GM21381 (cell line): ENCODE data around the gene OXCT1.
"Not testable (repeated sequence)": the region's sequence is repeated elsewhere in the genome, so short reads cannot be mapped to it uniquely, and the experiment has no call there.

Source experiments
- ATAC-seq: cut with Tn5 transposase; IDR thresholded peaks from one replicate; pipeline ENCODE4 v1.9.1; 2021; ENCODE audit warnings: mild to moderate bottlenecking, moderate library complexity; ENCODE audit not compliant: unreplicated experiment

Gene OXCT1

DNA sequence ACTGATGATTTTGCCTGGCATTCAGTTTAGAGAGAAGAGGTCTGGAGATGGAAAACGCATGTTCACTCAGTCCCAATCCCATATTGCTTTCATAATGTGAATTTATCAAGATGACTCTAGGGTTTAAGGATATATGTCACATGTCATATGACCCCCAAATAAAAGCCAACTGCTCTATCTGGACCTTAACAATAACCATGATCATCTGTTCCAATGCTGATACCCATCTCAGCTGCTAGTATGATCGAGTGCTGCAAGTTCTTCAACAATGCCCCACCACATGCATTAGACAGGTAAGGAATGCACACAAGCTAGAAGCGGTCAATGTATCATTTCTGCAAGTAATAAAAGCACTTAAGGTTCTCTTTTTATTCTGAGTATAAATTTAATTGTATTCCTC is 91.8 kb downstream of the OXCT1 start:
- no peak for ATAC-seq

DNA sequence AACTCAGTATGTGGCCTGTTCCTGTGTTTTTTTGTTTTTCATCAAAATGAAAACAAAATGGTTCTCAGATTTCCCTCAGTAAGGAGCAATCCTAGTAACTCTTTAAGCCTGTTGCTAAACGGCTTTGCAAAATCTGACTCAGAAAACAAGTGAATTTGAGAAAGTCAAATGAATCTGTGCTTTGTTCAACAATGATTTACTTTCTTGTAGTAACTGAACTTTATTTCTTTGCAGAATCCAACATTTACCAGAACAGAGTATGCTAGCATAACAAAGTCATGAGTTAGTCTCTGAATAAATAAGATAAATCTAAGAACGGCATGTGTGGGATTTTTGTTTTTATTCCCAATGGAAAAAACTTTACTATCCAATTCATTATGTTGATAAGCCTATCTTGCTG is 93.8 kb downstream of the OXCT1 start:
- no peak for ATAC-seq

DNA sequence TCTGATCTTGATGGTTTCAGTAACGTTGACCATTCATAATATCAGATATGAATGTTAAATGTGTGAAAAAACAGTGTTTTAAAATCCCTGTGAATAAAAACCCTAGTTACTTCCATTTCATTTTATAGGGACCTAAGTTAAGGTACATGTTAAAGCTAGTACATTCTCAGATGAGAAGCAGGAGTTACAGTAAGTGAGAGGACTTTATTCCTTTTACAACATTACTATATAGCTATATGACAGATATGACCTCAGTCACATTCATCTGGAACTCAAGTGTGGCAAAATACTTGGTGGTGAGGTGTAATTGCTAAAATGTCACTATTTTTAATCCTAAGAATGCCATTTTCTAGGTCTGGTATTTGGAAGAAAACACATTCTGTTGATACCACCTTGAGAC is 96.4 kb downstream of the OXCT1 start:
- no peak for ATAC-seq

DNA sequence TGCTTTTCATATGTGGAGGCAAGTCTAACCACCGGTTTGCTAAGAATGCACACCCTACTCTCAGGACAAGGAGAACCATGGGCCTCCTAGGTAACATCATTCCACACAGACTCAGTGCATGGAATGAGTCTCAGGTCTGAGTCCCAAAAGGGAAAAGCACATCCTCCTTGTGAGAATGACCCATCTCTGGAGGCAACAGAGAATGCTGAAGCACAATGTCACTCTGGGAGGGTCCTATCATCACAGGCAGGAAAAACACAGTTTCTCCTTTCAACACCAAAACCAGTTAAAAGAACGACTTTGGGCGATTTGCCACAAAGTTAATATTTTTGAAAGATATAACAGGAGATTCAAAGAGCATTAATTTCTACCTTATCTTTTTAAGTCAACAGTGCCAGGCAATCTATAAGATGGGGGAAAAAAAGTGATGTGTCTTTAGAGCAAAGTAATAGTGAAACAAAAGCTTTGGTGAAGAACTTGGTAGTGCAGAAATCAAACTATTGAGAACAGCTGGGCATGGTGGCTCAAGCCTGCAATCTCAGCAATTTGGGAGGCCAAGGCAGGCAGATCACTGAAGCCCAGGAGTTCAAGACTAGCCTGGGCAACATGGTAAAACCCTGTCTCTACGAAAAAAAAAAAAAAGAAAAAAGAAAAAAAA is 97.3 kb downstream of the OXCT1 start:
- no peak for ATAC-seq

DNA sequence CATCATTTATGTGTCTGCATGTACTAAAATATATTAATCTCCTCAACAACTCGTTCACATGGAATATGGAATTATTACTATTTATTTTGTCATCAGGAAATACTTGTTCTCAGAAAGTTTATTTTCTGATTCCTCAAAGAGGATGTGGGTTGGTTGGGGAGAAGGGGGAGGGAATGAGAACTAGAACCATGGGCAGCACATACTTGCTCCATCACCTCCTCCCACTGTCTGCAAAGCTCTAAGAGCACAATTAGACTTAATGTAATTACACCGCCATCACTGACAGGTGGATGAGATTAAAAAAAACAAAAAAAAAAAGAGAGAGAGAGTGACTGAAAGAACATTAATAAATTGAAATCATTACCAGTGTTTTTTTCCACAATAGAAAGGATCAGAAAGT is 98.2 kb downstream of the OXCT1 start:
- ATAC-seq, result no peak

DNA sequence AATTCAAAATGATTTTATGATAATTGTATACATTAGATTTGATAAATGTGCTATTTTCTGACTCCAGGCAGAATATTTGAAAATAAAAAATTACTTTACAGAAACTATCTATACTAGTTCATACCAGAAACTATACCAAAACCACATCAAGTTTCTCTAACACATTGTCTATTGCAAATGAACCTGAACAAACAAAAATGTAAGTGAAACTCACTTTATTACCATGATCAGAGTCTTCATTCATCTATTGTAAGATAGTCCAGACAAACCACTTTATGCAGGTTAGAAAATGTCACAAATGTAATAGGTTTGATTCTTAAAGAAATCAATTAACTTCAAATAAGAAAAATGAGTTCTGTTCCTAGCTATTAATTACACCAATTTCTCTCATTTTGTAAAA is 99.4 kb downstream of the OXCT1 start:
- ATAC-seq, result peak; percentile 90

DNA sequence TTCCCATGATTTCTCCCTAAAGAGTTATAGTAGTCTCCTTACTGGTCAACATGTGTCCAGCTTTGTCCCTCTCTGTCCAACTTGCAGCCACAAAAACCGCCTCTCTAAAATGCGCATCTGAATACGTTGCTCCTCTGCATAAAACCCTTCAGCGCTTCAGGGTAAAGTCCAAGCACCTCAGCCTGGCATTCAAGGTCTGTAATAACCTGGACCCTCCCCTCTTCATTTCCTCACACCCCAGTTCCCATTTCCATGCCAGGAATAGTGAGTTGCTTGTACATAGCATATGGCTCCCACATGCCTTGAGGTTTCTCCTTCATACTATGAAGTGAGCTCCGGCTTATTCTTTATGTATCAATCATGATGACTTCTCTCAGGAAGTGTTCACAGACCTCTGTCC is 101.5 kb downstream of the OXCT1 start:
- ATAC-seq, result no peak

DNA sequence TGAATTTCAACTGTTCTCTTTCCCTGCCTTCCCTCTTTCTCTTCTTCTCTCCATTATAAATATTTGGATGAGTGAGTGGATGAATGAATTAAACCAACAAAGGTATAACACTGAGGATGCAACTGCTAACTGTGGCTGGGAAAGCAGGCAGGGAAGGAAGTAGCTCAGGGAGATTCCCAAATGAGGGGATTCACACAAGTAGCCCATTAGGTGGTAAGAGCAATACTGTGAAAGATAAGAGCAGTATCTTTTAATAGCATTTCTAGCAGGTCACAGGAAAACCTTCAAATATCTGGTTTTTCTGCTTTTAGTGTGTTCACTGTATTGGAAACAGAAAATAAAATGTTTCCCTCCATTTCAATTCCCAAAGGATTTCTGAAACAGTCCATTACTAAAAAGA is 105.6 kb downstream of the OXCT1 start:
- no peak for ATAC-seq

DNA sequence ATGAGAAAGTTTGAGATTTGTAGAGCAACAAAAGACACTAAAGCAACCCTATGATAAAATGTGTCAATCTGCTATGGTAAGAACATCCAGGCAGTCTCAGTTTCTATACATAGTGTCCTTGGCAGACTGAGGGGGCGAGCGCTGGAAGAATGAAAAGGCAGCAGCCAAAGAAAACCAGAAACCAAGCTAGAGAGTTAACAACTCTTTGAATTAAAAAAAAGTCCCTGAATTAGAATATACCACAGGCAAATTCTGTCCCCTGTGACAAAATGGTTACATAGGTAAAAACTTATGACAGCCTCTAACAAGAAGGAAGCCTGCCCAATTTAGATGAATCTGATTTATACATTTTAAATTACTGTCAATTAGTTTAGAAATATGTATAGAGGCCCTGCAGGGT is 106.7 kb downstream of the OXCT1 start:
- ATAC-seq, result no peak

DNA sequence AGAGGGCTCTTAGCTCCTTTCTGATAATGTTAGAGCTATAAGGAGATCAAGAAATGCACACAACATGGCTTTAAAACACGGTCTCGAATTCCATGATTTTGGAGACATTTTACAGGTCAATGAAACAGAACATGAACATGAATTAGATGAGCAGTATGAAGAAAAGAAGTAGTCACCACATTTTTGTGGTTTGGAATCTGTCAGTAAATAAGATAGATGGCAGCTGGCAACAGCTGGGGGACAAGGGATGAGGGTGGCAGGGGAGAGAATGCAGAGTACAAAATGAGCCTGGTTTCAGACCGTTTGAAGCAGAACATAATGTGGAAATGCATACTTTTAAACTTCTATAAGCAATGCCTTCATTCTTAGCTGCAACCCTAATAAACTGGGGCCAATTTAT is 107.1 kb downstream of the OXCT1 start:
- ATAC-seq, result no peak

DNA sequence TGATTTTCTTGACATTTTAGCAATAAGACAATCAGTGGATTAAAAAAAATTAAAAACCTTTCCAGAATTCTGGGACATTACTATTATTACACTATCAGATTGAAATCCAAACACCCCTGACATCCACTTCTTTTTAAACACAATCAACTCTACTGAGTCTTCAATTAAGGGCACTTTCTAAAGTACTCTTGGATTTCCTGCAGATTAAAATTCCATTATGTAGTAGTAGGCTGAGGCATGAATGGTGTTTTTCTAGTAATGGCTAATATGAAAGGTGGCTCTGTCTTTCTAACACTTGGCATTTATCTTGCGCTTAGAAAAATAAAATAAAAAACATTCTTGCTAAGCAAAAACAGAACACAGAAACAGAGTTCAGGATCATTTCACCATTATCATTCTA is 107.8 kb downstream of the OXCT1 start:
- ATAC-seq, result no peak

DNA sequence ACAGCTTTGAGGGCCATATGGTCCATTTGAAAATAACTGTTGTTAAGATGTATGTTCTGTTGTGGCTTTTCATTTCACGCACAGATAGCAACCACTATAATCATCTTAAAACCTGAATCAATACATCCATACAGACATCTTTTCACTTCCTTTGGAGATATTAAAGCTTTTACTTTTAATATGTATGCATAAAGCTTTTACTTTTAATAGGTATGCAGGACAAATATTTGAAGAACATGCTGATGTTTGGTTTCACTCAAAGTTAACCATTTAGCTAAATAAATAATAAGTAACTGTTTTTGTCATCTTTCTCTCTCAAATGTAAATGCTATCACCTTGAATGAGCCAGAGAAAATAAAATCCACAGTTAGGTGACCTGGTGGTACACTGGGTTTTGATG is 108.6 kb downstream of the OXCT1 start:
- no peak for ATAC-seq

DNA sequence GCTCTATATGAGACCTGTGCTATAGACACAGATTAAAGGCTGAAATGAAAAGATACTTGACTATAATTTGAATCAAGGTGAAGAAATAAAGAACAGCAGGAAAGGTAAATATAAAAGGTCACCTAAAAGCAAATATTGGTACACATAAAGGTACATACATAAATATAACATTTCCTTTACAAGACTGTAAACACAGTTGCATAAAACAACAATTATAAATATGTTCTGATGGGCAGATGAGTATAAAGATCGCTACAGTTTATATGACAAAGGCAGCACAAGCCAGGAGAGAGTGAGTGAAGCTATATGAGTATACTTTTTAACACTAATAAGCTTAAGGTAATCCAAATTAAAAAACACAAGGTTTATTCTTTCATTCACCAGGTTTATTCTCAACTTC is 114.5 kb downstream of the OXCT1 start:
- ATAC-seq, result no peak

DNA sequence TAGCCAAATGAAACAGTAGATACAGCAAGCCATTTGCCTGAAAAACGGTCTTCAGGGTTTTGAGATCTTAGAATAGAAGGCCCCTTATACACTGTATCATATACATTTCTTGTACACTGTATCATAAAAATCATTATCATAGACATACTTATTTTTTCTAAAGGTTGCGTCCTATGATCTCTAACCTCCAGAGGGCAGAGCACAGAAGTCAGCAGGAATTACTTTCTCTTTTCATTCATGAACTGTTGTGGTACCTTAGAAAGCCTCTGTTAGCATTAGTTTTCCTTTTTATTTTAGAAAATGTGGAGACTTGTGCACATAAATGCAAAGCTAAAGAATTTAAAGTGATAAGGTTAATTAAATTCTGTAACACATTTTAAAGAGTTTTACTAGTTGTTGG is 115.4 kb downstream of the OXCT1 start:
- no peak for ATAC-seq

DNA sequence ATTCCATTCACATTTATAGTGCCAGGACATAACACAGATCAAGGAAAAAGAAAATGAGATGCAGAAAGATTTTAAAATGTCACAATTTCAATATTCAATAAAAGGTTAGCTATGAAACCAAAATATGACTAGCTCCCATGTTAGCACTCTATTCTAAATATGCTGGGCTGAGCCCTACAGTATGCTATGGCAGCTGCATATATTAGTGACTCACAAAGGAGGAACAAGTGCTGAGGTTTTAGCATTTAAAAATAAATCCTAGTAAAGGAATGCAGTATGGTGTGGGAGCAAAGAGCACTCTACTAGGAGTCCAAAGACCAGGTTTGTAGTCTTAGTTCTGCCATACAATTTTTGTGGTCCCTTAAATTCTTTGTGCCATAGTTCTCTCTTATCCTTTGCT is 118.4 kb downstream of the OXCT1 start:
- ATAC-seq, result no peak

DNA sequence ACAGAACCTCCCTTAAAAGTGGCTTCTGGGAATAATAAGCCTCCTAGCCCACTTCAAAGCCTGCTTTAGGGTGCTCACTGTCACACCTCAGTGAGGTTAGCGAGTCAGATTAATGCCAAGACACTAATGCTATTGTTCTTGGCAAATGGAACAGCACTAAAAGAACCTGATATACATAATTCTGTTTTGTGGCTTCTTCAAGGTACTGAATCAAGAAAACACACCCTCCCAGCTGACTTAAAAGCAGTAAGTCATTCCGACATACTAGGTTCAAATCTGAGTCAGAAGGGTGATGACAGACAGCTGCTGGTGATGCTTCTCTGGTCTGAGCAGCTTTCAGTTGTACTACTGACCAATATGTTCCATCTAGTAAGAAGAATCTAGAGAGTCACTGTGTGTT is 121.6 kb downstream of the OXCT1 start:
- ATAC-seq, result peak; percentile 96

DNA sequence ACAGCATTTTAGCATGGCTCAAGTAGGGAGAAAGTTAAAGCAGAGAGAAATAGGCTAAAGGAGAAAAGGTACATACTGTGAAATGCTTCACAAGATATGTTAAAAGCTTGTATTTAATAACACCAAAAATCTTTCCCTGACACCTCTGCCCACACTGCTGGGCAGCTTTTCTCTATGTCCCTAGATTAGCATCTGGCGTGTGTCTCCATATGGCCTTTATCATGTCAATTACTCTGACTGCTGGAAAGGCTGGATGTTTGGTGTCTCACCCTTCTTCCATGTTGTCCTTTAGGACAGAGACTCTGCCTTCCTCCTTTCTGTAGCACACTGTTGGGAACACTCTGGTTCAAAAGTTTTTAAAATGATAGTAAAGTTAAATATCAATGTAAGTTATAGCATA is 122.5 kb downstream of the OXCT1 start:
- ATAC-seq, result no peak

DNA sequence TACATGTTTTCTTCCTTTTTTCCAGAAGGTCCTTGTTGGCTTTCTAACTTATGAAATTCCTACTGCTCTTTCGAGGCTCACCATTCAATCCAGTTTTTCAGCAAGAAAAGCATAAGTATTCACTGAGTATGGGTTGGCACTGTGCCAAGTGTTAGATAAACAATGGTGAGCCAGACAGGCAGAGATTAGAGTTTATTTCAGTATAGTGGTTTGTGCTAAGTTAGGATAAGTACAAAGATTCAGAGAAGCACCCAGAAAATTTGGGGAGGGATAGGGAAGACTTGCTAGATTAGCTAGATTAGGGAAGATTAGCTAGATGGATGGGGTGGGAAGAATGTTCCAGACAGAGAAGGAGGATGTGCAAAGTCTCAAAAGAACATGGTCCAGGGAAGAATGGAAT is 122.9 kb downstream of the OXCT1 start:
- ATAC-seq, result no peak

DNA sequence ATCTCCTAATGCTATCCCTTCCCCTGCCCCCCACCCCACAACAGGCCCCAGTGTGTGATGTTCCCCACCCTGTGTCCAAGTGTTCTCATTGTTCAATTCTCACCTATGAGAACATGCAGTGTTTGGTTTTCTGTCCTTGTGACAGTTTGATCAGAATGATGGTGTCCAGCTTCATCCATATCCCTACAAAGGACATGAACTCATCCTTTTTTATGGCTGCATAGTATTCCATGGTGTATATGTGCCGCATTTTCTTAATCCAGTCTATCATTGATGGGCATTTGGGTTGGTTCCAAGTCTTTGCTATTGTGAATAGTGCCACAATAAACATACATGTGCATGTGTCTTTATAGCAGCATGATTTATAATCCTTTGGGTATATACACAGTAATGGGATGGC is 127.6 kb downstream of the OXCT1 start:
- ATAC-seq, result not testable (repeated sequence)

DNA sequence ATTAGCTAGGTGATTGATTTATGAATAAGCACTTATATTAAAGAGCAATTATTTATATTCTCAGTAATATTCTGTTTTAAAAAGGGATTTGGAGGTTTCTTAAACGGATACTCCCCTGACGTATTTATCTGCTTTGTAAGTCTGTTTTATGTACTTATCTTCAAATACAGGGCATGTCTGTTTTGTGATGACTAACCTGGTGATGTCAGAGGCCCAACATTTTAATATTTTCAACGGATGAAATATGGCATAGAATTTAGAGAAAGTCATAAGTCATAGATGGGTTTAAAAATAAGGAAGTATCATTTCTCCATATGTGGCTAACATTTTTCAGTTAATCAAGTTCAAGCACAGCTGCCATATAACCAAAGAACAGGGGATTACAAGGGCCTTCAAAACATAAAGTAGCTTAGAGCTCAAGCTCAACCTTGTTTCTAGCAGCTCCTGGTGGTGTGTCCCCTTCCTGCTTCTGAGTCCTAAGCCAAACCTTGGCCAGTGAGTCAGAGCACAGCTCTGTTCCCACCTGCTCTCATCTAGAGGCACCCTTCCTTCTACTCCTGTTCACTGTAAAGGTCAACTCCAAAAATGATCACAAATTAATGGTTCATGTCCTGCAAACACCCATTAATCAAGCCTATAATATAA is 131.4 kb downstream of the OXCT1 start:
- ATAC-seq, result no peak

DNA sequence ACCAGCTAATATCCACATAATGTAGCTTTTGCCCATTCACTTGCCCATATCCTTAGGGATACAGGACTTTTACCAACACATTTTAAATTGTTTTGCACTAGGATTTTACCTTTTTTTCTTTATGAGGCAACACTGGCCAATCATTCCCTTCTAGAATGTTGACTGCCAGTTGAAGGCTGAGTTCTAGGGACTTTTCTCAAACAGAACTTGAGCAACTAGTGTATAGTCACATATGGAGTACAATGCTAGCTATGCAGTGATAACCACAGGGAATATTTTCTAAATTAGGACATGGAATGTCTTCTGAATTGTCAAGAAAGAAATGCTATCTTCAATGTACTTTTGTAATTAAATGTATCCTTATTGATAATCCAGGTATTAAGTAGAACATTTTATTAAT is 133.6 kb downstream of the OXCT1 start:
- no peak for ATAC-seq

DNA sequence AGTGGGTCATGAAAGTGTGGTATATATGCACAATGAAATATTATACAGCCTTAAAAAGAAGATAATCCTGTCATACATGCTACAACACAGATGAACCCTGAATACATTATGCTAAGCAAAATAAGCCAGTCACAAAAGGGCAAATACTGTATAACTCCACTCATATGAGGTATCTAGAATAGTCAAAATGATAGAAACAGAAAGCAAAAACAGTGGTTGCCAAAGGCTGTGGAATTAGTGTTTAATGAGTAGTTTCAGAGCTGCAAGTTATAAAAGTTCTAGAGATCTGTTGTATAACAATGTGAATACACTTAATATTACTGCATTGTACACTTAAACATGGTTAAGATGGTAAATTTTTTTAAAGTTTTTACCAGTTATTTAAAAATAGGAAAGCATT is 135.0 kb downstream of the OXCT1 start:
- ATAC-seq, result peak; percentile 83

DNA sequence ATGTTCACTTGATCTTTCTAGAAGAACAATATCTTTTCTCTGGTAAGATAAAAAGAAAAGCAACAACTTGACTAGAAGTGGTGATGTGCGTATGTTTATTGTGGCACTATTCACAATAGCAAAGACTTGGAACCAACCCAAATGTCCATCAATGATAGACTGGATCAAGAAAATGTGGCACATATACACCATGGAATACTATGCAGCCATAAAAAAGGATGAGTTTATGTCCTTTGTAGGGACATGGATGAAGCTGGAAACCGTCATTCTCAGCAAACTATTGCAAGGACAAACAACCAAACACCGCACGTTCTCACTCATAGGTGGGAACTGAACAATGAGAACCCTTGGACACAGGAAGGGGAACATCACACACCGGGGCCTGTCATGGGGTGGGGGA is 140.8 kb downstream of the OXCT1 start:
- ATAC-seq, result not testable (repeated sequence)
